Renal cortex interstitium (tissue), 11 donors: Measurements from ENCODE around the gene EML6. TPM values are rescaled to one million over a fixed set of nuclear protein-coding genes. Genes with fewer than 3 reads are reported as not detected.

Experiments used
- DNase-seq, 11 donors: peaks; one replicate each; pipeline ENCODE4 v3.0.0-alpha.2; 2013; ENCODE audit warnings: low read depth in 9 of 11, low spot score in 4 of 11; ENCODE audit errors: extremely low read depth in 1 of 11
- polyA plus RNA-seq, 3 donors: library from polyadenylated mRNA; unstranded; fragments of 120-200 nt; gene quantifications; one replicate each; pipeline ENCODE4 v1.2.1, GENCODE V29; 2013; ENCODE audit not compliant: insufficient read length in 3 of 3

The EML6 gene
- polyA plus RNA-seq, 3 donors, result 11.5 to 20.3 (median 13.9) TPM

DNA sequence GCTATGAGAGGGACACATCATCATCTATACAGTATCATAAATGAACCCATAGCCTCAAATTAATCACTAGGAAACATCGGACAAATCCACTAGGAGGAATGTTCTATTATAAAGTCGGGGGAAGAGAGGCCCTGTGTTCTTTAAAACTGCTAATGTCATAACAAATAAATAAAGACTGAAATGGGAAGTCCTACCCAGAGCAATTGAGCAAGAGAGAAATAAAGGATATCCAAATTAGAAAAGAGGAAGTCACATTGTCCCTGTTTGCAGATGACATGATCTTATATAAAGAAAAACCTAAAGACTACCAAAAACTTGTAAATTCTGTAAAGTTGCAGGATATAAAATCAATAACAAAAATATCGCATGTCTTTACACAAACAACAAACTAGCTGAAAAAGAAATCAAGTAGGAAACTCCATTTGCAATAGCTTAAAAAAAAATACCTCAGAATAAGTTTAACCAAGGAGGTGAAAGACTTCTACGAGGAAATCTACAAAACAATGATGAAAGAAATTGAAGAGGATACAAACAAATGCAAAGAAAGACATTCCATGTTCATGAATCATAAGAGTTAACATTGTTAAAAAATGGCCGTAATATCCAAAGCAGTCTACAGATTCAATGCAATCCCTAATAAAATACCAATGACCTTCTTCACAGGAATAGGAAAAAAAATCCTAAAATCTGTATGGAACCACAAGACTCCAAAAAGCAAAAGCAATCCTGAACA is 296.2 kb downstream of the EML6 start:
- DNase-seq, result no peak
